NCI-H526 treated with DMSO at 0.1 percent for 48 hours (cell line): ENCODE results near the gene TEDDM1.
A peak's percentile ranks its signal among the peaks of the same experiment; 100 is the strongest.
"Not testable (repeated sequence)": the region's sequence is repeated elsewhere in the genome, so short reads cannot be mapped to it uniquely, and the experiment has no call there.

ENCODE experiments used
- DNase-seq: peaks from one replicate; lab custom pipeline; 2025; lab: John Stamatoyannopoulos, UW

The TEDDM1 gene

DNA sequence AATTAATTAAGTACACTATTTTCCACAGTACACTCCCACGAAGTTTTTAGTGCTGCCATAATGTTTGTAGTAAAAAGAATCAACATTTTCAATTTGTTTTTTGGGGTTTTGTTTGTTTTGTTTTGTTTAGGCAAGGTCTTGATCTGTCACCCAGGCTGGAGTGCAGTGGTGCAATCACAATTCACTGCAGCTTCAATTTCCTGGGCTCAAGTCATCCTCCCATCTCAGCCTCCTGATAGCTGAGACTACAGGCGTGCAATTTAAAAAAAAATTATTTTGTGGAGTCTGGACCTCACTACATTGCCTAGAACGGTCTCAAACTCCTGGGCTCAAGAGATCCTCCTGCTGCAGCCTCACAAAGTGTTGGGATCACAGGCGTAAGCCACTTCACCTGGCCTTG lies 20.3 kb downstream of the TEDDM1 start:
- no peak for DNase-seq

DNA sequence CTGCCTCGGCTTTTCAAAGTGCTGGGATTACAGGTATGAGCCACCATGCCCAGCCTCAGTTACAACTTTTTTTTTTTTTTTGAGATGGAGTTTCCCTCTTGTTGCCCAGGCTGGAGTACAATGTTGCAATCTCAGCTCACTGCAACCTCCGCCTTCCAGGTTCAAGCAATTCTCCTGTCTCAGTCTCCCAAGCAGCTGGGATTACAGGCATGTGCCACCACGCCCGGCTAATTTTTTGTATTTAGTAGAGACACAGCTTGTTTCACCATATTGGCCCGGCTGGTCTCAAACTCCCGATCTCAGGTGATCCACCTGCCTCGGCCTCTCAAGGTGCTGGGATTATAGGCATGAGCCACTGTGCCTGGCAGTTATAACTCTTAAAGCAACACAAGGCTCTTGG lies 20.7 kb downstream of the TEDDM1 start:
- DNase-seq = not testable (repeated sequence)

DNA sequence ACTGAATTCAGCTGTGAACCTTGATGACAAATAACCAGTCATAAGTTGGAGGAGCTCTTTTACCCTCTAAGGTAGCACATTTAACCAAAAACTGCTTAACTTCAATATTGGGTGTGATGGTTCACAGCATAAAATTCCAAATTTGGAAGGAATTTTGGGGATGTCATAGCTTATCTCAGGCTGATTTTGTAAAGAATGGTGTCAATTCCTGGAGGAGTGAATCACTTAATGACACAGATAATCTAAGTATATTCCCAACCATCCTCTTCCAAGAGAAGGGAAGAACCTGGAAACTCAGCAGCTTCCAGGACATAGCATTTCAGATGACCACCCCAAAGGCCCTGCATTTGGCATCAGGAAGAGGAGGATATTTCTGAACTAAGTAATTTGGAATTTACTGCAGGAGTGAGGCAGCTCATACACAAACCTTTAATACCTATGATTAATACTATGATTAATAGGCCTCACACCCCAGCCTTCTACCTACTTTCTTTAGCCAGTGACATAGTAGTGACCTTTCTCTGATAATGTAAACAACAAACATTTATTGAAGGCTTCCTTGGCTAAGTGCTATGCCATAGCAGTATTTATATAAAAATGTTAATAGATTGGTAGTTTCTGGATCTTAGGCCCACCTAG lies 23.4 kb downstream of the TEDDM1 start:
- DNase-seq = no peak

DNA sequence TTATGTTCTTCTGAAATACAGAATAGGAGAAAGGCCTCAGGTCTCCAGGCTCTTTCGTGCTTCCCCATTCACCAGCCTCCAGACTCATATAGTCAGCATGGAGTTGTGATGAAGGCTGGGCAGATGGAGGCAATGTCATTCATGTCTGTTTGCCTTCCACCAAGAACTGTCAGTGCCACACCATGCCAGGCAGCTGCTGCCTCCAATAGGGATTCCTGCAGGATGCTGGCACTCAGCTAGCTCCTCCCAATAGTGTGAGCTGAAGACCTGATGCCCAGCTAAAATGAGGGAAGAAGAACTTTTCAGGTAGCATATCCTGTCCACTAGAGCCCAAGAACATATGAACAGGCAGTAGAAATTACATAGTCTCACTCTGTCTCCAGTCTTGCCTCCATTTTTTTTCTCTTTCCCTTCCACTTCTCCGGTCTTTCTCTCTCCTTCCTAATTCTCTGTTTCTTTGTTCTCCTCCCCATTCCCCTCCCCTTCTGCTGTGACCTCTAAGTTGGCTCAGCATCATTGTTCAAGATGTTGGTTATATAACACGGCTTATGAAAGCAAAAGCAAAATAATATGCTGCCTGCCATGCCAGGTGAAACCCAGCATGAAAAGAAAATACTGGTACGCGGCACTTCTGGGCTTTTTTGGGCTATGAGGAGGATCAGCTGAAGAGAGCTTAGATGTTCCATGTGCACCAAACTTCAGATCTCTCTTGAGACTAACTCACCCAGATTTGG lies 26.2 kb downstream of the TEDDM1 start:
- no peak for DNase-seq

DNA sequence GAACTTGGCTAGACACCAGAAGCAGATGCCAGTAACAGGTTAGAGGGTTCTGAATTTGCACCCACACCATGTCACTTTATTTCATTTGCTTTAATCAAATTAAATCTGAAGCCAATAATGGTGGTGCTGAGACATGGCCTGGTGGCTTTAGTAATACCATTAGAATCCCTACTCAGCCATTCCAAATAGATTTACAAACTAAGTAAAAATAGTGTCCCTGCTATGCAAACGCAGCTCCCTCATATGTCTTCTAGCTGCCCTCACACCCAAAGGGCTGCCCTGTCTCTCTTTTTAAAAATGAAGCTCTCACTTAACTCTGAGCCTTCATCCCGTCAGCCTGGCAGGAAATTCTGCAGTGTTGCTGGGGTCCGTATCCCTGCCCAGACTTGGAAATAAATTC lies 29.9 kb downstream of the TEDDM1 start:
- peak; percentile 55 for DNase-seq

DNA sequence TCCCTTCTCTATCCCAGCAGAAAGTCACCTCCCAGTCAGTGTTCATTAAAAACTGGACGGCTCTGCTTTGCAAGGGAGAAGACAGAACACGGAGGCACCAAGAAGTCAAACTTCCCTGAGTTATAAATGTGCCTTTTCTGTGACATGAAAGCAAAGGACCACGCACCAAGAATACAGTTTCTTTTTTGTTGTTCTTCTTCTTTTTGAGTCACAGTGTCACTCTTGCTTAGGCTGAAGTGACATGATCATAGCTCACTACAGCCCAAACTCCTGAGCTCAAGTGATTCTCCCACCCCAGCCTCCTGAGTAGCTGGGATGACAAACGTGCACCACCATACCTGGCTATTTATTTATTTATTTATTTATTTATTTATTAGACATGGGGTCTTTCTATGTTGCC lies 31.6 kb downstream of the TEDDM1 start:
- peak; percentile 92 for DNase-seq

DNA sequence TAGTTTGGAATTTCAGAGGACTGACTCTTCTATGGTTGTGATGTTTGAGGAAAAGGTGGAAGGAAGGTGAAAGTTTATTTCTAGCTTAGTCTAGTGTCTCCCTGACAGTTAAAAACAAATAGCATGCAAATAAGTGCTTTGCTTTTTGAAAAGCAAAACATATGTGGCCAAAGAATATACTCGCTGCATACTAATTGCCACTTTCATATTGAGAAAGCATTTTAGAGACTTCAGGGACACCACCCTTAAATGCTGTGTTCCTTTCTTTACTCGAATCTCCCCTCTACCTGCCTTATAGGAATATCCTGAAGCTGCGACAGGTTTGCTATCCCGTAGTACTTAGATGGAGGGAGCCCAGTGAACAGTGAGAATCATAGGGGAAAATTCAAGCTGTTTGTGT lies 32.1 kb downstream of the TEDDM1 start:
- peak; percentile 98 for DNase-seq

DNA sequence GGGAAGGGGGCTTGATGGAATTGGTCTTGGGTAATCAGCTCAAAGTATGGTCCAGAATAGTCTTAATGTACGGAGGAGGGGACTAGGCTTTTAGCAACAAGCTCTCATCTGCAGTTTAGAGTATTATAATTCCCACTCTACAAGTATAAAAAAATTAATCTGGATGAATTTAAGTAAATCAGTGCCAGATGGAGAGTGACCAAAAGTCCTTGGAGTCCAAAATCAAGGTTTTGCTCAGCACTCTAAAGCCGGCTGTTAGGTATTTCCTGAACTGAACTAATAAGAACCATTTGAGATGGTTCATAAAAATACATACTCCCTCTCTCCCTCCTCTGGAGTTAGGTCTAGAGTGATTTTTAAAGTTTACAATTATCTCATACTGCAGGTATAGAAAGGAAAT lies 32.5 kb downstream of the TEDDM1 start:
- DNase-seq = no peak

DNA sequence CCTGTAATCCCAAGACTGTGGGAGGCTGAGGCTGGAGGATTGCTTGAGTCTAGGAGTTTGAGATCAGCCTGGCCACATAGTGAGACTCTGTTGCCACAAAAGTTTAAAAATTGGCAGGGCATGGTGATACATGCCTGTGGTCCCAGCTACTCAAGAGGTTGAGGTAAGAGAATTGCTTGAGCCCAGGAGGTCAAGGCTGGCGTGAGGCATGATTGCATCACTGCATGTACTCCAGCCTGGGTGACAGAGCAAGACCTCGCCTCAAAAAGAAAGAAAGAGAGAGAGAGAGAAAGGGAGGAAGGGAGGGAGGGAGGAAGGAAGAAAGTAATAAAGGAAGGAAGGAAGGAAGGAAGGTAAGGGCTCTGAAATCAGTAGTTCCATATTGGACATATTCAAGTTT lies 33.9 kb downstream of the TEDDM1 start:
- DNase-seq = no peak

DNA sequence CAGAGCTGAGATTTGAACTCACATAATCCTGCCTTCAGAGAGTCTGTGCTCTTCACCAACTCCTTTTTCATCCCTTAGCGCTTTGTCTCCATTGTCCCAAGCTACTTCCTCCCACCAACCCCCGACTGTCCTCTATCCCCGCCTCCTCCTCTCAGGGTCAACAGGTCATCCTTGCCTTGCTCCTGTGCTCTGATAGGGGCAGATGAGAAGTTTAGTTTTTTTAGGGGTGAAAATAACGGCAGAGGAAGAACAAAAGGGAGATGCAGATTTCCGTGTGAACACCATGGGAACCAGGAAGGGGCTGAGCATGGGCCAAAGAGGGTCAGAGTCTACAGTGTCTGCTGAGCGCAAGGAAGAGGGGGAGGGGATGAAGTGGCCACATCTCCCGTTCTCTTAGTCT lies 40.8 kb downstream of the TEDDM1 start:
- no peak for DNase-seq

DNA sequence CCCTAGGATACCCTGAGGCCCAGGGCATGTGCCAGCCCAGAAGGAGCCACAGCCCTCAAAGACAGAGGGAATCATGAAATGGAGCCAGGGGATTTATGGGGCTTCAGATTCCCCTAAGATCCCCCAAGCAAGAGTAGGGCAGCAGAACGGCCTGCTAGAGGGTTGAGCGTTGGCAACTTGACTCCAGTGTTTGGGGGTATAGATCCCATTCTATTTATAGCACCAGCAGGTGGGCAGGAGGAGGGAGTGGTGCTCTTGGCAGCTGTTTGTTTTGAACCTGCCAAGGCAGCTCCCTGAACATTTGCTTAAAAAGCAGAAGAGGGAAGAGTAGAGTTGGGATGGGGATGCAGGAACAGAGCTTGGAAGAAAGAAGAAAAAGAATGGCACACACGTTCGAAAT lies 42.6 kb downstream of the TEDDM1 start:
- peak; percentile 95 for DNase-seq

DNA sequence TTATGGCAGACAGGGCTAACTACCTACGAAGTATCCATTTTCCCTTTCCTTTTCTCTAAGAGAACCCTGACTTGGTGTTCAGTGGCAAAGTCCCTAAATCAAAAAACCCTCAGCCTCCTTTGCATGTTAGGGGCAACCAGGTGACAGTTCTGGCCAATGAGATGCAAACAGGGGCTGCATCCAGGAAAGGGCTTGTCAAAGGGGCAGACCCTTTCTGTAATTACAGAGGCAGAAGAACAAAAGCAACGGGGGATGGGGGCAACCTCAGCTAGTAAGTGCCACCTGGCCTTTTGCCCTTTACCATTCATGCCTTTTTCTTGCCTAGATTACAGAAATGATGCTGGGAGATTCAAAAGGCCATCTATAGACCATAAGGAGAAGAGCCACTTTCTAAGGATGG lies 43.3 kb downstream of the TEDDM1 start:
- DNase-seq = peak; percentile 46

DNA sequence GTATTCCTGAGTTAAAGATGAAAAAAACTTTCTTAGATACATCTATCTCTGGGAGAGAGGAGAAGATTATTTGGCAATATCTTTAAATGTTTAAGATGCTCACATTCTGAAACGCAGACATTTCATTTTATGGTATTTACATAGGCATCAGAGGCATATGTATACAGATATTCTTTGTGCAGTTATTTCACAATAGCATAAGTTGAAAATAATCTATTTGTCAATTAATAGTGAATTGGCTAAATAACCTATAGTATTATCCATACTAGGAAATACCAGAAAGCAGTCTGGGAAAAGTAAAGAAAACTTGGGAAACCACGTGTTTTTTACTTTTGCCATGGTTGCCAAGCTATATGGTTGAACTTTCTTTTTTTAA lies 44.8 kb downstream of the TEDDM1 start:
- no peak for DNase-seq

DNA sequence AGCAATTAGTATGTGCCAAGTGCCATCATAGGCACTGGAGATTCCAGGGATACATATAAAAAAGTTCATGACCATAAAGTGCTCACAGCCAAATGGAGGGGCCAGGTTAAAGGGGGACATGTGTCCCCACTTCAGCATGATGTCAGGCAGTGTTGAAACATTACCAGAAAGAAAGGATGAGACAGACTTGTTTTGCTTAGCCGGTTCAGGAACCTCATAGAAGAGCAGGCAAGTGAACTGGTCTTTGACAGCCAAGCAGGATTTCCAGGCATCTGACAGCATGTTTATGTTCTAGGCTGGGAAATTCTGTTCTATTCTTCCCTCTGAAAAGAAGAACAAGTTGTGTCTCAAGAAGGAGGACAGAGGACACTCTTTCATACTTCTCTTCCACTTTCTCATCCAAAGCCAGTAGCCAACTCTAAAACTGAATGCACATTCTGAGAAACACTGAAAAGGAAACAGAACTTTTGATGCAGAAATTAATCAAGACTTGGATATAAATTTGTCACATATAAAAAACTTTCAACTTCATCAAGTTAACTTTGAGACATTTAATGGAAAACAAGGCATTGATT lies 48.6 kb downstream of the TEDDM1 start:
- no peak for DNase-seq

DNA sequence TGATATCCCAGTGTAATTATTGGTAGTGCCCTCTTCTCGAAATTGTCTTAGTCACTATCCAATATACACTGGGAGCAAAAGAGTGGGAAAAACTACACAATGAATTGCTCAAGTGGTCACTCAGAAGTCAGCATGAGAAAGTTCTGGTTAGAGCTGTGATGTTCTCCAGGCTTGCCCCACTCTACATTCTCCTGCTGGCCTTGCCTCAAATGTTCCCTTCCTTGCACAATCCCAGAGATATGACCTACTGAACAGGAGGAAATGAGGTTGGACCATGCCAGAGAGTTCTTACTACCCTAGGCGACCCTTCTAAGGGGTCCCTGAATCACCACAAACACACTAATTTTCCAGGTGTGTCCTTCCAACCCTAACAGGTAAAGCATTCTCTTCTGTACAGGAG lies 49.6 kb downstream of the TEDDM1 start:
- no peak for DNase-seq

DNA sequence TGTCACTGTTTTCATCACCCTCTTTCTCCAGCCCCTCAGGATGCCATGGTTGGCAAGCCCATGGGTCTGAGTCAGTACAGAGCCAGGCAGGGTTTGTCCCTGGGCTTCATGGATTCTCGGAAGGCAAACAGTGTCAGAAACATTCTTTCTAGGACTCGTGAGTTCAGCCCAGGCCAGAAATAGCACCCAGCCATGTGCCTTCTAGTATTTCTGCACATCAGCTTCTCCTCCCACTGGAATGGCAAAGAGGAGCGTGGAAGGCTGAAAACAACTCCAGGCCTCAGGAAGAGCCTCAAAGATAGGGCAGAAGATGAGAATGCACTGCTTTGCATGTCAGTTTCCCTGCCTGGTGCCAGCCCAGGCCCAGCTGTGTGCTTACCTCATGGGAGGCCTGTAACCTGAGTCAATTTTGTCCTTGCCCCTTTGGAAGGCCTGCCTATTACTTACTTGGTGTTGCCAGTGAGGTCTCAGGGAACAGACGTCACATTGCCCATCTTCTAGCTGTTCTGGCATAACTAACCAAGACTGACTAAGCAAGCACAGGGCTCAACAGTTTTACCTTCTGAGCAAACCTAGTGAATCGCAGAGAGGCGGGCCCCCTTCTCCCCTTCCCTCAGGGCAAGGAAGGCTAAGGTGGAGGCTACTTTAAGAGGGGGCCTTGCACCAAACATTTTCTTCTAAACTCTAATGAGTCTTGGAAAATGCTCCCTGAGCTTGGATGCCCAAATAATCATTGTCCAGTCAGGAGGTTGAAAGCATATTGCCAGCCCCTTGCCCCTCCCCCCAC lies 51.3 kb downstream of the TEDDM1 start:
- DNase-seq = peak; percentile 99
